ENCODE measurements around the gene UBE3D.
"Not testable (repeated sequence)": the region's sequence is repeated elsewhere in the genome, so short reads cannot be mapped to it uniquely, and the experiment has no call there.

Gene UBE3D

GRCh38 chr6:82909551-82909950 lies 156.1 kb downstream of the UBE3D start:
- no peak for DNase-seq

DNA sequence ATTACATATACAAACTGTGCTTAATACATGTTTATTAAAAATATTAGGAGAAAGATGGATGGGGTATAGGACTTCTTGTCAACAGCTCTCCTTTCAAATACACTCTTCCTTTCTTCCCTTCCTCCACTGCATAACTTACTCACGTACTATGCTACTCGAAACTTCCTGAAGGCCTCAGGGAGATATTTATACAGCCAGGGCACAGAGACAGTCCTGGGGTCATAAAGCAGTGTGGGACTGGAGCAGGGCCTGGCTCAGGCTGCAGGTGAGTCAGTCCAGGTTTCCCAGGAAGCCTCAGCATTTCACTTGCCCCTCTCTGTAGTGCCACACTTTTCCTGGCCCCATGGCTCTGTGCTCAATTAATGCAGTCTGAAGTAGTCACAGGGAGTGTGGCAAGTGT lies 157.0 kb downstream of the UBE3D start:
- DNase-seq: no peak

DNA sequence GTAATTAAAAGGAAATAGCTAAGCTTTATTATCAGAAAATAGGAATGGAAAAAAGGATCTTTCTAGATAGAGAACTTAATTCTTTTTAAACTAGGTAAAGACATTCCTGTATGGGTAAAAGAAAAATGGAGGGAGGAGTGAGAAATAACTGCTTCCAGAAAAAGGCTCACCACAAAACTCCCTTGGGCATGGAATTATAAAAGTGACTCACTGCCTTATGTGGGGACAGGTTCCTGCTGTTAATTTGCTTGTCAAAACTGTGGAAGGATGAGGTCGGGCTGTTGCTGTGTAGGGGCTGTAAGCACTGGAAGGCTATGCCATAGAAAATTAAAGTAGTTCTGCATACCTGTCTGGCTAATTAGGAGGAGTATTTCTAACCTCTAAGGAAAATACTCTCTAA lies 158.7 kb downstream of the UBE3D start:
- no peak for DNase-seq

DNA sequence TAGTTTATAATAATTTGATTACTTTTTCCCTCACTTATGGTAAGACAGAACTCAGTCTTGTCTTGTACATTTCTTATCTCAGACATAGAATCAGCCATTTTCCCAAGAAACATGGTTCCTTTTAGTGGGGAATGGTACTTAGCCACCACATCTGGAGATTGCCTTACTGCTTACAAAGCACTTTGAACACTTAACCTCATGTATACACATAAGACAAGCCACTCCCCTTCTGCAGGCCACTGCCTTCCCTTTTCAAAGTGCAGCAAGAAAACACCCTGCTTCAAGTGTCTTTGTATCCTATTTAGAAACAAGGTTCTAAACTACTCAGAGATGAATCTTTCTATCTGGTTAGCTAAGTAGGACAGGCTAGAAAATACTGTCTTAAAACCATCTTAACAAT lies 159.2 kb downstream of the UBE3D start:
- peak; percentile 53 for DNase-seq

DNA sequence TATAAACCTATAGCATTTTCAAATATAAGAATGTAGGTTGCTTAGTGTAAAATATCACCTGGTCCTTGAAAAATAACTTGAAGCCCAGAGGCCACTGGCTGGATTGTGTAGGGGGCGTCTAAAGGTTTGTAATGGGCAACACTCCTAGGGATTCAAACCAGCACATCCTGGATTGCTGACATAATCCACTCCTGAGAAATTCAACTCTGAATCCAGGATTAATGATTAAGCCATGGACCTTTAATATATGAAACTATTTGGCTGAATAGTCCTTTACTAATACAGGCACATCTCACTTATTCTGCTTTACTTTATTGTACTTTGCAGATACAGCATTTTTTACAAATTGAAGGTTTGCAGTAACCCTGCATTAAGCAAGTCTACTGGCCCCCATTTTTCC lies 160.8 kb downstream of the UBE3D start:
- DNase-seq: no peak

DNA sequence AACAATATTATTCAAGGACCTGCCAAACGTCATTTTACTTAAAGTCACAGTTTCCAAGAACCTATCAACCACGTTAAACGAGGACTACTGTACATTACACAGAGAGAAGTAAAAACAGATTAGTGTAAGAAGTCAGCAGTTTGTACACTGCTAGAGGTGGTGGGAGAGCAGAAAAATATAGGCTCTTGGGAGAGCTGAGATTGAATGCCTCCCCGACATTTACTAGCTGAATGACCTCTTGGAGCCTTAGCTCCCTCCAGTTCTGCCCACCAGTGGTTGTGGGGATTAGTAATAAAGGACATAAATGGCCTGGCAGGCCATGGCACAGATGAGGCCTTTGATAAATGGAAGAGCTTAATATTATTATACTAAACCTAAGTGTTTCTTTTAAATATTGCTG lies 161.4 kb downstream of the UBE3D start:
- DNase-seq: no peak

- DNase-seq: no peak
Measured at GRCh38 chr6:82902290-82902689, 163.4 kb downstream of the UBE3D start.

GRCh38 chr6:82894653-82895259 lies 170.9 kb downstream of the UBE3D start:
- no peak for DNase-seq

GRCh38 chr6:82893889-82894652 lies 171.6 kb downstream of the UBE3D start:
- no peak for DNase-seq

DNA sequence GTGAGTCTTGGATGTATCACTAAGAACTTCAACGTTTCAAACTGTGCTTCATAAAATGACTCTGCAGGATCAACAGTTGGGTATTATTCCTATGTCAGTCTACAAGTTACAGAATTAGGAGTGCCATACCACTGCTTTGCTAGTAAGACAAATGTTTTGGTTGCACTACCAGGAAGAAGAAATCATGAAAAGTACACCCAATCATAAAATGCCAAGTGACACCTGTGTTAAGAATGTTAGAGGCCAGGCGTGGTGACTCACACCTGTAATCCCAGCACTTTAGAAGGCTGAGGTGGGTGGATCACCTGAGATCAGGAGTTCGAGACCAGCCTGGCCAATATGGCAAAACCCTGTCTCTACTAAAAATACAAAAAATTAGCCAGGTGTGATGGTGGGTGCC lies 174.1 kb downstream of the UBE3D start:
- DNase-seq: not testable (repeated sequence)

GRCh38 chr6:82891076-82891475 lies 174.6 kb downstream of the UBE3D start:
- no peak for DNase-seq

DNA sequence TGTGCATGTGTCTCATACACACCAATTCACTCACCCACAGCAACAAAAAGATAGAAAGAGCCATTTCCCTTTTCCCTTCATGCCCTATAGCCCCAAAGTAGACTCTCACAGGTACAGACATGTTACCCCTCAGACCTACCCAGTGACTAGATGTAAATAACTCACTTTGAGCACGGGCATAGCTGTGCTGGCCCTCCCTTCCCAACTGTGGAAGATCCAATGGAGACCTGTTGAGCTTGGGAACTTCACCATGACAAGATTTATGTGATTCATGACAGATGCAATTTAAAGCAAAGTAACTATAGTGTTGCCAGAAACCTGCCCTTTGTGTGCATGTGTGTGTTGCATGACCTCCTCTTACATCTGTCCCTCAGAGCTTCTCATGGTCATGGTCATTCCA lies 175.4 kb downstream of the UBE3D start:
- no peak for DNase-seq

GRCh38 chr6:82889143-82889542 lies 176.5 kb downstream of the UBE3D start:
- no peak for DNase-seq

DNA sequence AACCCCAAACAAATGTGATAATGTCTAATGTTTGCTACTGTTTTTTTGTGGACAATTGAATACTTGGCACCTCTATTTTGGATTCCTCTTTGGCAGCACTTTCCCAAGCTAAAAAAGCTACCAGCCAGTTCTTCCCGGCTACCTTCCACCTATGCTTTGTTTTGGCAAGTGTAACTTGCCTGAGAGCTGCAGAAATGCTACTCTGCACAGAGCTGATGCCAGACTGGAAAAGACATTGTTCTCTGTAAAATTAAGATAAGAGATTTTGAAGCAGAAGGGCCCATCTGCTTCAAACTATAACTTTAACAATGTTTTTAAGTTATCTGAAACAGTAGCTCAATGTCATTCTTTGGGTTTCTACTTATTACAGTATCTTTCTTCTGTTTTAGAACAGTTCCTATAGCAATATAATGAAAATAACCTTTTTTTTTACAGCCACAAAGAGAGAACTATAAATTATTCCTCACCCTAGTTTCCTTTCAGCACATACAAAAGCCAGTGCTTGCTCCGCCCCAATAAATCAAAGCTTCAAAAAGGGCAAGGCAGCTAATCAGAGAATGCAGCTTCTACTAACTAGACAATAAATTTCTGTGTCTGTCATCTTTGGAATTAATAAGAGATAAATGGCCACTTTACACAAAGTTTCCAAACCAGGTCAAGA lies 183.1 kb downstream of the UBE3D start:
- no peak for DNase-seq

- DNase-seq: no peak
Measured at GRCh38 chr6:82881519-82881918, 184.1 kb downstream of the UBE3D start.

- no peak for DNase-seq
Measured at GRCh38 chr6:82878812-82879211, 186.8 kb downstream of the UBE3D start.

DNA sequence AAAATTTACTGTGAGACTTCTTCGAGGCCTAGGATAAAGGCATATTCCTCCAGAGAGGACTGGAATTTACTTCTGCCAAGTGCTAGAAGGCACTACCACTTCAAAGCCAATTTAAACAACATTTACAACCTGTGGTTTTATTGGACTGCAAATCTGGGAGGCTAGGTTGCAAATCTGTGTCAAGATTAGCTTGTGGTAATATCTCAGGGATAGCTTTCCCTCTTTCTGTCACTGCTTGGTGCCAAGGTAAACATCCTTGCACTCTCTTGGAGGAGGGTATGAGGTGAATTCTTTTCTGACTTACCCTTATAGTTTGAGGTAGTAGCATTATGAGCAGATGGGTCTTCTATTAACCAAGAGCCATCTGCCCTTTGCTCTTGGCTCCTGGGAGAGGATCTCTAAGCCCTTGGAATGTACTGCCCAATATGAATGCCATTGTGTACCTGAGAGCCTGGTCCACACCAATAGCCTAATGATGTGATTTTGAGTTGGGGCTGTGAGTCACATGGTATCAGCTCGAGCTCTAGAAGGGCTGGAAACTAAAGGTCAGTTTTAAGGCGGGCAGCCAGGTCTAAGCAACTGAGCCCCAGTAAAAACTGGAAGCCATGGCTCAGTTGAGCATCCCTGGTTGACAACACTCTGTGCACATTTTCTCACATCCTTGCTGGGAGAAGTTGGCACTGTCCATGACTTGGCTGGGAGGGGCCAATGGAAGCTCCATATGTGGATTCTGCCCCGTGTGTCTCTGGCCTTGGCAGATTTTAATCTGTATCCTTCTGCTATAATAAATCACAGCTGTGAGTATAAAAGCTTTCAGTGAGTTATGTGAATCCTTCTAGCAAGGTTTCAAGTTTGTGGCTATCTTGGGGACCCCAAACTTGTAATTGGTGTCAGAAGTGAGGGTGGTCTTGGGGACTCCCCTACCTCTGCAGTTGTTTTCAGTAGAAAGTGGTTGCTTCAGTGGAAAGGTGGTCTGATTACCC lies 188.1 kb downstream of the UBE3D start:
- no peak for DNase-seq

DNA sequence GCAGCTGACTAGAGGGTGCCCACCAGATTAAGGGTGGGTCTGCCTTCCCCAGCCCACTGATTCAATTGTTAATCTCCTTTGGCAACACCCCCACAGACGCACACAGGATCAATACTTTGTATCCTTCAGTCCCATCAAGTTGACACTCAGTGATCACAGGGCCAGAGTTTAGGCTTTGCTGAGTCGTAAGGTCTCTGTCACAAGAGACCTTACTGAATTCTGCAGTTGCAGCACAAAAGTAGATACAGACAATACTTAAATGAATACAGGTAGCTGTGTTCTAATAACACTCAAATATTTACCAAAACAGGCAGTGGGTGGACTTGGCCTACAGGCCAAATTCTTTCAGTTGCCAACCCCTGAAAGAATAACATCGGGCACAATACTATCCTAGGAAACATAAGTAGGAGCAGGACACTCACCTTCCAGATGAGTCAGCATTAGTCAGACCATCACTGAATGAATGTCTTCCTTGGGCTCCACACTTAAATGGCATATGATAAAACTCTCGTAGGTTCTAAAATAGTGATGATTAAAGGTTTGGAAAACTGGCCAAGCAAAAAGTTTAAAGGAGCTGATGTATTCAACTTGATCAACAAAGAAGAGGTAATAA lies 190.0 kb downstream of the UBE3D start:
- no peak for DNase-seq

- no peak for DNase-seq
Measured at GRCh38 chr6:82874867-82875266, 190.8 kb downstream of the UBE3D start.

DNA sequence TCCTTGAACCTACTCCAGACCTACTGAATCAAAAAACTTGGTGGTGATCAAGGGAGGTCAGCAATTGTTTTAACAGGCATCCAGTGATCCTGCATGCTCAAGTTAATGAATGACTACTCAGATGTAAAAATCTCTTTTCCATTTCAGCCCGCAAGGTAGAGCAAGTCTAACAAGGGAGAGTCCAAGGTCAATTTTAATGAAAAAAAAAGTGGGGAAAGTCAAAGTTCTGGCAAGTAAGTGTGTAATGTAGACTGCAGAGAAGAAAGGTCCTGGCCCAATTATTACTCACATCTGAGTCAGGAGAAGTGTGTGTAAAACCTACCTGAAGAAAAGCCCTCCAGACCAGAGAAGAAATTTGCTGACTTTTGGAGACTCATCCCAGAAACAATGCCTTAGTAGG lies 193.5 kb downstream of the UBE3D start:
- DNase-seq: no peak

- DNase-seq: no peak
Measured at GRCh38 chr6:82870582-82871172, 195.0 kb downstream of the UBE3D start.

GRCh38 chr6:82869493-82869892 lies 196.1 kb downstream of the UBE3D start:
- no peak for DNase-seq

Measured in NCI-H510A treated with DMSO at 0.1 percent for 48 hours (cell line).